Activated effector memory CD4-positive, alpha-beta T cell treated with Interleukin-2 at 50 U/mL for 16 hours (primary cell): ENCODE data around the gene COMMD8.

Experiments
- DNase-seq: peaks from one replicate; pipeline ENCODE4 v3.0.0-alpha.2; 2020

The COMMD8 gene

DNA sequence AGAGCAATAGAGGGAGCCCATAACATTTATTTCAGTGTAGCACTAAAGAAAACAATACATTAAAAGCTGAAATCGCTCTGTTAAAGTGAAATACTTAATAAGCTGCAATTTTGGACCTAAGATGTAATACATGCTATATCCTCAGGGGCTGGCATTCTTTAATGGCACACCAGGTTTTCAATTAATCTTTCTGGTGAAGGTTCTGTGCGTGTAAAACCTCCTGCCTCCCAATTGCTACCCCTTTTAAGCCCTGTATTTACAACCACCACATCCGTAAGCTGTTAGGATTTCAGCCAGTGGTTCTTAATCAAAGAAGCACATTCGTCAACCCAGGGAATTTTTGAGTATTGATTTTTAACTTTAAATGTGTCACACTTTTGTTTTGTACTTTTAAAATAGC, 7.6 kb upstream of the COMMD8 start:
- no peak for DNase-seq

DNA sequence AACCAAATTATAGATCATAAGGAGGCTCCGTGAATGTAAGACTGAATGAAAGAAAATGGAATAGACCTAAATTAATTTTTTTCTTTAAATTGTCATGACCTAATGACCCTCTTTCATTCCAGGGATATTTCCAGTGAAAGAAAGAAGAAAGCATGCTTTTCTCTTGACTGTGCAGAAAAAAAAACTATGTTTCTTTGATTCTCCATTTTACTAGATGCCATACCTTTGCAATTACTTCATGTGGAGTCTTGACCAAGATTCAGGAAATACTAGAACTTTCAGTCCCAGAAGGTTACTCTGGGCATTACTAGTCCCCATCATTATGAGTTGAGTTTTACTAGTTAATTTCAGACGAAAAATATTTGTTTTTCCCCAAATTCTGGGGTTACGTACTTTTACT, 6.4 kb upstream of the COMMD8 start:
- no peak for DNase-seq

DNA sequence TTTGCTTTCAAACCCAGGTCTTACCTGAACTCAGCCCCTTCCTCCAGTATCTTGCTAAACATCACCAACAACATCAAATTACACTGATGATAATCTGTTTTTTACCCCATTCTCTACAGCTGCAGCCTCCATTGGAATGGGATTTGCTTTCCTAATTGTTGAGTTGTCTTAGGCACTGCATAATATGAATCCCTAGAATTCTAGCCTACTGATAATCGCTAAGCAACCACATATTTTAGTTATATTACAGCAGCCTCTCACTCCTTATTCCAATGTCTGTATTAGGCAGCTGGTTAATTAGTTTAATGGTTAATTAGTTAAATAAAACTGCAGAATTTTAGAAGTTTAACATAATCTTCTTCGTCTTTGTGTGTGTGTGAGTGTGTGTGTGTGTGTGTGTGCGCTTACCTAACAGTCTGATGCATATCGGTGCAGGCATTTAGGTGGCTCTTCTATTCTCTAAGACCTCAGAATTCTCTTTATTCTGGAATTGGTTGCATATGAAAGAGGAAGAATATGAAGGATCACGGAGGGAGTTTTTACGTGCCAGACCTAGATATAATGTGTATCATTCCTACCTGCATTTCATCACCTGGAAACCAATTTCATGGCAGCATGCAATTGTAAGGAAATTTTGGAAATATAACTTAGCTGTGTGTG, 5.3 kb upstream of the COMMD8 start:
- DNase-seq = no peak

DNA sequence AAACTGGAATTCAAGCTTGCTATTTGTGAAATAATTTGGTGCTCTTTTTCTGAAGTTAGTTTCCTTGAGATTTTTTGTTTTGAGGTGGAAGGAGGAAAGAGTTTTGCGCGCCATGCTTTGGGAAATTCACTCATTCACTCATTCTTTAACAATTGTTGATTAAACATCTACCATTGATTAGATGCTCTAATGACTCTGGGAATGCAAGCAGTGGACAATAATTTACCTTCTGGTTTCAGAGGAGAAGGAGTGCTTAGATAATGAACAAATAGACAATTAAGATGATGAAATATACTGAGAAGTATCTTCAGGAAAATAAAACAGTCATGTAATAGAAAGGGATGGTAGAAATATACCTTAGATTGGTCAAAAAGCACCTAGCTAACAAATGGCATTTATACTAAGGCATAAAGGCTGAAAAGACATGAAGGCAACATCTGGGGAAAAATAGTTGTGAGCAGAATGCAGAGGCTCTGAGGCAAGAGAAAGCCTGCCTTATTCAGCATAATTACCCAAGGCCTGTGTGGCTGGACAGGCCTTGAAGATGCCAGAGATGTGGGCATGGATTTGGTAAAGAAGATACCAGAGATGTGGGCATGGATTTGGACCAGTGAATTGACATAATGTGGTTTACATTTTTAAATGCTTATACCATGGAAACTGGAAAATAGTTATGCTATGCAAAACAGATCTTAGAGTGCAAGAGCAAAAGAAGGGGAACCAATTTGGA, 2.7 kb upstream of the COMMD8 start:
- no peak for DNase-seq

DNA sequence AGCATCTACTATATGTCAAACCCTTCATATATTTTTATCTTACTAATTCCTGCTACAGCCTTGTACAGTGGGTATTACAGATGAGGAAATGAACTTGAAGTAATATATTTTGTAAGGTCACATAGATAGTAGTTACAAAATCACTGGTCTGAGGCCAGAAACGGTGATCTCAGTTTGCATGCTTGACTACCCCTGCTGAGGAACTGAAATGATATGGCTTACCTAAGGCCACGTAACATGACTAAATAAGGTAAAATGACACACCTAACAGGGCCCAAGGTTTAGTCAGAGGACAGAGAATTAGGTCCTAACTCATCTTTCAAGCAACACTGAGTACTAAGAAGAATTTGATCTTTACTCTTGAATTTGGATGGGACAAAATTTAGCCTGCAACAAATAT, 1.5 kb upstream of the COMMD8 start:
- DNase-seq = no peak

DNA sequence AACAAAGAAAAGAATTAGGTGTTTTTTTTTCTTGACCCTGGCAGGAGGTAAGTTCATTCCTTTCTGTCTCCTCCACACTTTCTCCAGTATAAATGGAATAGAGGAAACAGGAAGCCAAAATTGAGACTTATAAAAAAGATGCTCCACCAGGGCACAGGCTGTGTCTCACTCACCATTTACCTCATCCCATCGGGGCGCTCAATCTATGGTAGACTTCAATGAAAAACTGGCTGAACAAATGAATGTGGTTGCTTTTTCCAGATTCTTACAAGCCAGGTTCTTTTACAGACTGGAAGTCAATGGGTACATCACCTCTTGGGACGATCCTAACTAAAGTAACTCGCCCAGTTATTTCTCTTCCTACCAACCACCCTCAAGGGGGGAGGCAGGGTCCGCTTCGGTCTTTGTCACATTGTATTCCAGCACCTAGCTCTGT, 685 bp downstream of the COMMD8 start:
- no peak for DNase-seq

DNA sequence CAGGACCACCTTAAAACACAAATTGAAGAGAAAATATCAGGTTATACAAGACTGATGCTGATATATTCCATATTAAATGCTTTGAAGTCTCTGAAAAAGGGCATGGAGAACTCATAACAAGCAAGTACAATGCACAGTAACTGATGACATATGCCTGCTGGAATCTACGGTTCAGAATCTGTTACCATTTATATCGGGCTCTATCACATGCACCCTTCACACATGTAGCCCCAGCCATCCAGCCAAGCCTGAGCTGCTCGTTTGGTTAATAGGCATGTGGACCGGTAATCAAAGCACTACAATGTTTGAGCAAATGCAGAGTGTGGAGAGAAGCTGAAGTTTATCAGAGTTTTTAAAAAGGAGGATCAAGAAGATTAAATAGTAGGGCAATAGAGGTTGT, 11.8 kb downstream of the COMMD8 start:
- no peak for DNase-seq

DNA sequence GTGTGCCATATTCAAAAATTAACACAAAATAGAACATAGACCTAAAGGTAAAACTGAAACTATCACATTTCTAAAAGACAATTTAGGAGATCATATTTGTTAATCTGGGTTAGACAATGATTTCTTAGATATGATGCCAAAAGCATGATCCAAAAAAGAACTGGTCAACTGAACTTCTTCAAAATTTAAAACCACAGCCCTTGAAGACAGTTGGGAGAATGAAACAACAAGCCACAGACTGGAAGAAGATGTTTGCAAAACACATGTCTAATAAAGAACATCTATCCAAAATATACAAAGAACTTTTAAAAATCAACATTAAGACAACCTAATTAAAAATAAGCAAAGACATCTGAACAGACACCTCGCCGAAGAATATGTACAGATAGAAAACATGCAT, 19.5 kb downstream of the COMMD8 start:
- no peak for DNase-seq

DNA sequence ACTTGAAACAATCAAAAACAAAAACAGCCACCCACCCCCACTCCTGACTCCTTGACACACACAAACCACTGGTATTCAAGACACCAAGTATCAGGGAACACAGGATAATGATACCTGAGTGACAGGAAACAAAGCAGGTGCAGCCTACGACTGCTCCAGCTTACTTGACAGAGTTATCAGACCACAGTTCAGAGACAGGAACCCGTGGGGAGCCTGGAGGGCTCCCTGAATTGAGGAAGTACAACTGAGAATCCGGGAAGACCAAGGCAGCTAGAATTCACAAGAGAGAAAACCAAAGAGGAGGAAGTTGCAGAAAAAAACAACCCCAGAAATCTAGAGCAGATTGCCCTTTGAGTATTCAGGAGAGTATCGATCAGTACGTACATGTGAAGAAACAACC, 20.5 kb downstream of the COMMD8 start:
- DNase-seq = no peak

DNA sequence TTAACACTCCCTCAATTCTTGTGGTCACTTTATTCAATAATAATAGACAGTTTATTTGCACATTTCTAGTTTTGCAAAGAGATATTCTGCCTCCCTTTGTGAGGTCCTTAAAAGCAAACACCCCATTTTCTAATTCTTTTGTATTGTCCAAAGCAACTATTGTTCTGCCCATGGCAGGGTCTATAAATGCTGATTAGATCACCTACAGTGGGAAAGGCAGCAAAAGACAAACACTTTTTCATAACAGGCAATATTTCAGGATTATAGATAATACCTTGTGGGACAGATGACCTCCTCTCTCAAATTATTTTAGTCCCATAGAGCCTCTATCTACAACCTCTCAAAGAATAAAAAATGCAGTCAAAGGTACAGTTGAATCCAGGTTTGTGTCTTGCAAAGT, 28.6 kb downstream of the COMMD8 start:
- no peak for DNase-seq

DNA sequence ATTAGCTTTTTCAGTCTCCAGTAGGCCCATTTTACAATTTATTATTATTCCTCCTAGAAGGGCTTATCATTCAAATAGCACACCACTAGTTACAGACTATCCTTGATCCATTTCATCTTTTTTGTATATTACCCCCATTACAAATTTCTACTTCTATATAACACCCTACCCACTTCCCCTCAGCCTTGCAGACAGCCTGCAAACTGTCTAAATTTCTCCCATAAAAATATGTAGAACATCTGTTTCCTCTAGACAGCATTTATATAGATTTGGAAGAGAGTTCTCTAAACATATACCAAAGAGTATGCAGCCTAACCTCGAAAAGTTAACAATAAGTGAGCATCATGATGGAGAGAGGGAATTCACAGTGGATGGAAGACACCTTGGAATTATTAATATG, 30.8 kb downstream of the COMMD8 start:
- DNase-seq = no peak

DNA sequence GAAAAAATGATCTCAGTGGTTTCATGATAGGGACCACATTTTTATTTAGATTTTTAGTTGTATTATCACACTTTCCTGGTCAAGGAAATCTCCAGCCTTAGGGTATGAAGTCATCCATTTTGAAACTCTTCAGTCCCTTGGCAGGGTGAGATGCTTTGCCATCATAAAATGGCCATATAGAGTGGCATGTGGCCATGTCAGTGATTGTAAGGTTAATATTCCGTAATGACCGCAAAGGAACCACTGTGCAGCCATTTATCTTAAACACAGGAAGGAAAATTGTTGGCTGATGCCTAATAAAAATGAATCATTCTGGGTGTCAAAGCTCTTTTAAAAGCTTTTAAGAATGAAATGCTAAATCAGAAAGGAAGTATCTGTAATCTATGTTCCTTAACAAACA, 35.6 kb downstream of the COMMD8 start:
- DNase-seq = no peak

DNA sequence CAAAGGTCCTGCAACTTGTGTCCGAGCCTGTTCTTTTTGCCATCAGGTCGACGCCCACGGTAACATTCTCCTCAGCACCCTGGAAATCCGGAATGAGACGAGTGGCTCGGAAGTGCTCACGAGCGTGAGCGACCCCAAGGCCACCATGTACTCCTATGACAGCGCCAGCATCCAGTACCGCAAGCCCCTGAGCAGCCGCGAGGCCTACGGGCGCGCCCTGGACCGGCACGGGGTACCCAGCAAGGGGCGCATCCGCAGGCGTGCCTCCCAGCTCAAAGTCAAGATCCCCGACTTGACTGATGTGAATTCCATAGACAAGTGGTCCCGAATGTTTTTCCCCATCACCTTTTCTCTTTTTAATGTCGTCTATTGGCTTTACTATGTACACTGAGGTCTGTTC, 37.9 kb downstream of the COMMD8 start:
- DNase-seq = no peak

DNA sequence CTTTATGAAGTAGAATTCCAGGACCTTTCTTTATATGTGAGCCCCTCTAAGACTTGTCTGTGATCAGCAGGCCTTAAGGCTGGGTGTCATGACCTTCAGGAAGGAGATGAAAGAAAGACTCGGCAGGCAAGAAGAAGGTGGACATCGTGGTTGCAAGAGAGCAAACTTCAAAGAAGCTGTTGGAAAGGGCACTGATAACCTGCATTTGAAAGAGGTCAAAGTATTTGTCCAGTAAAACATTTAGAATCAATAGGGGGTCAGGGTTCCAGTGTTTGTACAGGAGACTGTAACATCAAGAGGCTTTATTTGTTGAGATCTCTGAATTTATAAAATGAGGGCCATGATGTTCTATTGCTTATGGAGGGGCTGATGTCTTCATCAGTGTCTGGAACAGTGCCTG, 44.2 kb downstream of the COMMD8 start:
- no peak for DNase-seq

DNA sequence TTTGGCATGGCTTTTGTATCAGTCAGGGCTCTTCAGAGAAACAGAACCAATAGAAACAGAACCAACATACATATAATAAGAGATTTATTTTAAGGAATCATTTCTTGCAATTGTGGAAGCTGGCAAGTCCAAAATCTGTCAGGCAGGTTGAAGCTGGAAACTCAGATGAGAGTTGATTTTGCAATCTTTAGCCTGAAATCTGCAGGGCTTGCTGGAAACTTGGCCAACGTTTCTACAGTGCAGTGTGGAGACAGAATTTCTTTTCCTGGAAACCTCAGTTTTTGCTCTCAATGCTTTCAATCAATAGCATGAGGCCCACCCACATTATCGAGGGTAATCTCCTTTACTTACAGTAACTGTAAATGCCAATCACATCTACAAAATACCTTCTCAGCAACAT, 45.4 kb downstream of the COMMD8 start:
- DNase-seq = no peak

DNA sequence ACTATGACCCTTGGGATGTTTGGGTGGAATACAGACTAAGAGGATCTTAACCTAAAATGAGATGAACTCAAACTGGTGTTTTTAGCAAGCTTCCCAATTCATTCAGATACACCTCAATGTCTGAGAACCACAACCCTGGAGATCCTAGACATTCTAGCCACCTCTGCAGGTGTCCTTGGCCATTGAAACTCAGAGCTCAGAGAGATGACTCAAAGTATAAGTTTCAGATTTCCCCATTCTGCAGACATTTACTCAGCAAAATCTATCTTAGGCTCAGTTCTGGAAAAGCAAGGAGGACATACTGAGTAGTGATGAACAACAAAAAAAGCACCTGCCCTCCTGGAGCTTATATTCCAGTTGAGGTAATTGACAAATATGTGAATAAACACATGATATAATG, 47.8 kb downstream of the COMMD8 start:
- no peak for DNase-seq

DNA sequence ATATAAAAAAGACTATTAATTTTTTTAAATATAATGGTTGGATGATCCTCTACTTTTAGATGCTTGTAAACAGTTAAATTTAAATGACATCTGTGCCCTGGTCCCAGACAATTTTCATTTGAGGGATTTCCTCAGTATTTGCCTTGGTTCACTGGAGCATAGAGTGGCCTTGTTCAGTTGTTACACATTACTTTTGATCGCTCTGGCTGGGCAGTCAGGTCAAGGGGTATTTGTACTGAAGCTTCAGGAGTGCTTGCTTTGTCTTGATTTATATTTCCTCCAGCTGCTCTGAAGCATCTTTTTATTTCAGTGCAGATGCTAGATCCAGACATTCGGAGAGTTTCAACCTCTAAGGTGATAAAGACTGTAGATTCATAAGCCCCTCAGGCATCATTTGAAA, 50.0 kb downstream of the COMMD8 start:
- no peak for DNase-seq

DNA sequence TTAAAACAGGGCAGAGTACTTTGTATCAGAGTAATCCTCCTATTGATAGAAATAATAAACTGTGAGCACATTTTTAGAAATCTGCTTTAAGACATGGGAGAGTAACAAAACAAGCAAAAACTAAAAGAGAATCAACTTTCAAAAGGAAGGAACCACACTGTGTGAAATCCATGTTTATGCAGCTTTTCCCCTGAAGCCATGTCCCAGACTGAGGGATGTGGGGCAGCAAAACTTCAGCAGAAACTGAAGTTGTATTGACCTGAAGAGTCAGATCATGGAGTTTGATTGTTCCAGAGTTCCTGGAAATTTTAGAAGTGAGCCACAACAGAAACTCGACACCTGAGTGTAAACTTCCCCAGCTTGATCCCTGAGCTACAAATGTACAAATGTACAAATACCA, 53.2 kb downstream of the COMMD8 start:
- no peak for DNase-seq

DNA sequence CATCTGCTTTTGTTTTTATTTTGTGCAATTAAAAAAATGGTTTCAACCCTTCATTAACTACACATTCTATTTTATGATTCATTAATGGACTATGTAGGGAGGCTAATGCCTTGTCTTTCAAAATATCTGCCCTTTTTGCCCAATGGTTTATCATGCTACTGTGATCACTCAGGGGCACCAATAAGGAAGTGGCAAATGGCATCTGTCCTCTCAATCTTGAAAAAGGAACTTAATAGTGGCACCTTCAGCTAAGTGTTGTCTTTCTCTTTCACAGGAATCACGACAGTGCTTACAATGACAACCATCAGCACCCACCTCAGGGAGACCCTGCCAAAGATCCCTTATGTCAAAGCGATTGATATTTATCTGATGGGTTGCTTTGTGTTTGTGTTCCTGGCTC, 57.1 kb downstream of the COMMD8 start:
- no peak for DNase-seq
